HEK293T (cell line): Measurements from ENCODE around the gene NAMPT.

Source experiments
- CTCF ChIA-PET: fragments of 350-600 bp; formaldehyde crosslinking; extraction: SDS; loops from one replicate; lab custom pipeline; 2021; ENCODE audit warnings: antibody characterized with exemption, inconsistent platforms; lab: Yijun Ruan, JAX
- POLR2A ChIA-PET: fragments of 350-600 bp; formaldehyde crosslinking; extraction: SDS; loops from one replicate; lab custom pipeline; 2020; ENCODE audit warnings: antibody characterized with exemption, inconsistent platforms; lab: Yijun Ruan, JAX
- DNase-seq: peaks from one replicate; pipeline ENCODE4 v3.0.0; 2012; ENCODE audit warnings: mixed read lengths; ENCODE audit errors: extremely low spot score
- ARNT ChIP-seq: fragments of 450-650 bp; IDR thresholded peaks from 2 replicates; pipeline ENCODE4 v1.6.1; 2017; ENCODE audit warnings: mild to moderate bottlenecking
- BHLHE40 ChIP-seq: fragments of 450-650 bp; IDR thresholded peaks from 2 replicates; pipeline ENCODE4 v1.6.1; 2016; ENCODE audit warnings: mild to moderate bottlenecking, moderate library complexity, borderline replicate concordance
- CTBP1 ChIP-seq: fragments of 450-650 bp; IDR thresholded peaks from 2 replicates; pipeline ENCODE4 v1.6.1; 2016; ENCODE audit warnings: borderline replicate concordance
- ELF4 ChIP-seq: fragments of 450-650 bp; IDR thresholded peaks from 2 replicates; pipeline ENCODE4 v1.6.1; 2017; ENCODE audit warnings: antibody characterized with exemption
- FOXA1 ChIP-seq: fragments of 450-650 bp; IDR thresholded peaks from 2 replicates; pipeline ENCODE4 v1.6.1; 2016; ENCODE audit warnings: mild to moderate bottlenecking
- FOXK2 ChIP-seq: fragments of 450-650 bp; IDR thresholded peaks from 2 replicates; pipeline ENCODE4 v1.6.1; 2016; ENCODE audit warnings: mild to moderate bottlenecking
- FOXM1 ChIP-seq: fragments of 450-650 bp; IDR thresholded peaks from 2 replicates; pipeline ENCODE4 v1.6.1; 2017; ENCODE audit warnings: mild to moderate bottlenecking, borderline replicate concordance
- HDGF ChIP-seq: fragments of 450-650 bp; IDR thresholded peaks from 2 replicates; pipeline ENCODE4 v1.6.1; 2017; ENCODE audit warnings: antibody characterized with exemption, borderline replicate concordance
- L3MBTL2 ChIP-seq: fragments of 450-650 bp; conservative IDR thresholded peaks from 2 replicates; pipeline ENCODE4 v1.6.1; 2016; ENCODE audit warnings: mild to moderate bottlenecking
- LEF1 ChIP-seq: fragments of 450-650 bp; IDR thresholded peaks from 2 replicates; pipeline ENCODE4 v1.6.1; 2017; ENCODE audit warnings: mild to moderate bottlenecking, borderline replicate concordance
- NFRKB ChIP-seq: fragments of 450-650 bp; IDR thresholded peaks from 2 replicates; pipeline ENCODE4 v1.6.1; 2016; ENCODE audit warnings: mild to moderate bottlenecking, moderate library complexity
- PKNOX1 ChIP-seq: fragments of 450-650 bp; IDR thresholded peaks from 2 replicates; pipeline ENCODE4 v1.6.1; 2016
- SP1 ChIP-seq: fragments of 450-650 bp; IDR thresholded peaks from 2 replicates; pipeline ENCODE4 v1.6.1; 2017
- SUZ12 ChIP-seq: fragments of 450-650 bp; IDR thresholded peaks from 2 replicates; pipeline ENCODE4 v1.6.1; 2016; ENCODE audit warnings: mild to moderate bottlenecking
- TARDBP ChIP-seq: fragments of 450-650 bp; IDR thresholded peaks from 2 replicates; pipeline ENCODE4 v1.6.1; 2016
- ZNF384 ChIP-seq: fragments of 450-650 bp; IDR thresholded peaks from 2 replicates; pipeline ENCODE4 v1.6.1; 2016

Gene NAMPT

GRCh38 chr7:106281585-106282318, 3.0 kb downstream of the NAMPT start:
- CTCF ChIA-PET: interaction anchor here (0.6 to 0.9 kb wide), 2 partner anchors 30 to 41 kb away, joined by 3 read pairs; no protein-coding TSS in a partner anchor
- DNase-seq: no peak
- no peak for TF ChIP-seq L3MBTL2
- TF ChIP-seq FOXA1: no peak
- TF ChIP-seq ARNT: no peak
- TF ChIP-seq TARDBP: no peak
- no peak for TF ChIP-seq SUZ12
- TF ChIP-seq PKNOX1: no peak
- TF ChIP-seq ZNF384: no peak
- TF ChIP-seq ELF4: no peak
- TF ChIP-seq CTBP1: no peak
- no peak for TF ChIP-seq FOXM1
- no peak for TF ChIP-seq LEF1
- no peak for TF ChIP-seq HDGF
- TF ChIP-seq NFRKB: no peak
- POLR2A ChIA-PET: interaction anchor here (0.6 kb wide), 1 partner anchor 261 kb away, joined by 3 read pairs; no protein-coding TSS in a partner anchor

GRCh38 chr7:106281127-106281526, 3.7 kb downstream of the NAMPT start:
- ChIA-PET POLR2A (no interaction called here), CTCF (interaction anchor here (0.6 kb wide), 1 partner anchor 40 kb away, joined by 3 read pairs; no protein-coding TSS in a partner anchor)
- TF ChIP-seq CTBP1 (no peak), PKNOX1 (0 out of 2 replicates have a peak, but pooled peaks have one; percentile 22)
- no peak for DNase-seq

- DNase-seq: no peak
- ChIA-PET CTCF (no interaction called here), POLR2A (no interaction called here)
- TF ChIP-seq ARNT (no peak), SUZ12 (no peak), FOXM1 (no peak), CTBP1 (no peak), LEF1 (no peak), L3MBTL2 (no peak), PKNOX1 (no peak), SP1 (no peak), ZNF384 (no peak), ELF4 (no peak), FOXK2 (no peak), FOXA1 (no peak), BHLHE40 (no peak), HDGF (no peak), NFRKB (no peak), TARDBP (no peak)
These were observed 5.2 kb downstream of the NAMPT start for GRCh38 chr7:106279425-106280197.

GRCh38 chr7:106278695-106279094, 6.1 kb downstream of the NAMPT start:
- ChIA-PET POLR2A (no interaction called here), CTCF (no interaction called here)
- no peak for DNase-seq
- TF ChIP-seq L3MBTL2: no peak
- TF ChIP-seq FOXA1: no peak
- TF ChIP-seq SP1: no peak
- TF ChIP-seq CTBP1: no peak
- TF ChIP-seq NFRKB: no peak
- no peak for TF ChIP-seq SUZ12
- no peak for TF ChIP-seq FOXM1

GRCh38 chr7:106277976-106278375, 6.8 kb downstream of the NAMPT start:
- ChIA-PET CTCF (no interaction called here), POLR2A (no interaction called here)
- DNase-seq: no peak
- TF ChIP-seq NFRKB: no peak
- TF ChIP-seq PKNOX1: 0 out of 2 replicates have a peak, but pooled peaks have one; percentile 19
- TF ChIP-seq L3MBTL2: no peak
- TF ChIP-seq ARNT: no peak
- TF ChIP-seq FOXM1: no peak
- TF ChIP-seq SP1: no peak

- no peak for DNase-seq
- POLR2A ChIA-PET: no interaction called here
- CTCF ChIA-PET: no interaction called here
- no peak for TF ChIP-seq L3MBTL2
- no peak for TF ChIP-seq BHLHE40
- no peak for TF ChIP-seq SUZ12
- no peak for TF ChIP-seq CTBP1
- TF ChIP-seq SP1: no peak
- TF ChIP-seq TARDBP: no peak
- TF ChIP-seq ZNF384: no peak
- no peak for TF ChIP-seq FOXK2
- no peak for TF ChIP-seq LEF1
- no peak for TF ChIP-seq ELF4
- TF ChIP-seq ARNT: no peak
- TF ChIP-seq PKNOX1: no peak
- no peak for TF ChIP-seq HDGF
- no peak for TF ChIP-seq FOXM1
- no peak for TF ChIP-seq FOXA1
- no peak for TF ChIP-seq NFRKB
These were observed 8.3 kb downstream of the NAMPT start for GRCh38 chr7:106276513-106276912.
